Glutamatergic neuron (in vitro differentiated cells): Measurements from ENCODE around the gene ZNF423. TPM values are rescaled to one million over a fixed set of nuclear protein-coding genes. Genes with fewer than 3 reads are reported as not detected.
A peak's percentile ranks its signal among the peaks of the same experiment; 100 is the strongest.
"Not testable (repeated sequence)": the region's sequence is repeated elsewhere in the genome, so short reads cannot be mapped to it uniquely, and the experiment has no call there.

Experiments used
- DNase-seq: peaks from one replicate; pipeline ENCODE4 v3.0.0; 2022
- H3K27ac Mint-ChIP-seq: one replicate; pipeline ENCODE4 v1.8.0; 2020; ENCODE audit warnings: mild to moderate bottlenecking, mixed read lengths, inconsistent platforms; ENCODE audit not compliant: unreplicated experiment
- H3K27me3 Mint-ChIP-seq: one replicate; pipeline ENCODE4 v1.8.0; 2020; ENCODE audit warnings: mild to moderate bottlenecking, moderate library complexity, mixed read lengths, inconsistent platforms; ENCODE audit not compliant: unreplicated experiment
- H3K36me3 Mint-ChIP-seq: one replicate; pipeline ENCODE4 v1.8.0; 2020; ENCODE audit warnings: mild to moderate bottlenecking, mixed read lengths, inconsistent platforms; ENCODE audit not compliant: unreplicated experiment
- H3K4me1 Mint-ChIP-seq: one replicate; pipeline ENCODE4 v1.8.0; 2020; ENCODE audit warnings: mild to moderate bottlenecking, low read depth, mixed read lengths, inconsistent platforms; ENCODE audit not compliant: unreplicated experiment
- H3K4me3 Mint-ChIP-seq: one replicate; pipeline ENCODE4 v1.8.0; 2020; ENCODE audit warnings: mild to moderate bottlenecking, mixed read lengths, inconsistent platforms; ENCODE audit not compliant: unreplicated experiment
- H3K9me3 Mint-ChIP-seq: one replicate; pipeline ENCODE4 v1.8.0; 2020; ENCODE audit warnings: mild to moderate bottlenecking, moderate library complexity, mixed read lengths, inconsistent platforms; ENCODE audit not compliant: unreplicated experiment
- total RNA-seq: library from RNA; stranded (reverse); fragmentation: NEBNext Ultra II Directional; extraction: Animal tissue kit (Norgen Biotek cat#: 25700); gene quantifications from one replicate; pipeline ENCODE4 v1.2.1, GENCODE V29; 2021; ENCODE audit not compliant: unreplicated experiment
- TF ChIP-seq, protein P1 (sequence below): fragments of 200-600 bp; sonication (generic); IDR thresholded peaks from one replicate; pipeline ENCODE4 v1.5.0; 2021; ENCODE audit not compliant: partially characterized antibody, unreplicated experiment

ZNF423 gene
- total RNA-seq, 1 donor from 2014 or later: 149 TPM

DNA sequence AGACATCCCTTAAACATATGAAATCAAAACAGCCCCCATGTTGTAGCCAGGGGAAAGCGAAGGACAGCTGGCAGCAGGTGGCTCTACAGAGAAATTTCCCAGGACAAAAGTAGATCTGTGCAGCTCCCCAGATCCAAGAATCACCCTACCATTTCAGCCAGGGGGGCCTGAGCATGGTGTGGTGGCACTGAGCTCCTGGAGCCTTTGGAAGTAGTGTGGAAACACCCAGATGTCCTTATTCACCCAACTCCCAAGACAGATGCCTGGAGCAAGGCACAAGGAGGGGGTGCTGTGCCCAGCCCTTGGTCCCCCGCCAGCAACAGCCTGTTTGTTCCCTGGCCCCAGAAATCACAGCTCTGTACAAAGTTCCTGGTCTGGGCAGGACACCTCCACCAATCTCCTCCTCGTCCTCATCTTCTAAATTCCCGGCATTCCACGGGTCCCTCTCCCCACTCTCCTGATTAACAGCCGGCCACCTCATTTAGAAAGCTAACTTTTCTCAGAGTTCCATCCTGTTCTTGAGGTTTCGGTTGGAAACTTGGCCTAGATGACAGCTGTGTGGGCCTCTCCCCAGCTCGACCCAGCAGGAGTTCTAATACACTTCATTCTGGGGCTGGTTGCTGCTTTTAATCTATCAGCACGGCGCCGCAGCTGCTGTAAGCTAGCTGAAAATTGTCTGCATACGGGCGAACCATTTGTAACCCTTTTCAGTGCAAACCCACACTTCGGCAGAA lies 291.2 kb downstream of the ZNF423 start:
- no peak for DNase-seq
- Mint-ChIP-seq H3K36me3 (peaks cover 10% of the 10 kb centered on the region), H3K27ac (peak overlapping the region; percentile 77), H3K9me3 (peaks cover 27% of the 10 kb centered on the region), H3K27me3 (peaks cover 23% of the 10 kb centered on the region), H3K4me3 (peak overlapping the region; percentile 69), H3K4me1 (peaks cover 42% of the 10 kb centered on the region)
- TF ChIP-seq, protein P1, sequence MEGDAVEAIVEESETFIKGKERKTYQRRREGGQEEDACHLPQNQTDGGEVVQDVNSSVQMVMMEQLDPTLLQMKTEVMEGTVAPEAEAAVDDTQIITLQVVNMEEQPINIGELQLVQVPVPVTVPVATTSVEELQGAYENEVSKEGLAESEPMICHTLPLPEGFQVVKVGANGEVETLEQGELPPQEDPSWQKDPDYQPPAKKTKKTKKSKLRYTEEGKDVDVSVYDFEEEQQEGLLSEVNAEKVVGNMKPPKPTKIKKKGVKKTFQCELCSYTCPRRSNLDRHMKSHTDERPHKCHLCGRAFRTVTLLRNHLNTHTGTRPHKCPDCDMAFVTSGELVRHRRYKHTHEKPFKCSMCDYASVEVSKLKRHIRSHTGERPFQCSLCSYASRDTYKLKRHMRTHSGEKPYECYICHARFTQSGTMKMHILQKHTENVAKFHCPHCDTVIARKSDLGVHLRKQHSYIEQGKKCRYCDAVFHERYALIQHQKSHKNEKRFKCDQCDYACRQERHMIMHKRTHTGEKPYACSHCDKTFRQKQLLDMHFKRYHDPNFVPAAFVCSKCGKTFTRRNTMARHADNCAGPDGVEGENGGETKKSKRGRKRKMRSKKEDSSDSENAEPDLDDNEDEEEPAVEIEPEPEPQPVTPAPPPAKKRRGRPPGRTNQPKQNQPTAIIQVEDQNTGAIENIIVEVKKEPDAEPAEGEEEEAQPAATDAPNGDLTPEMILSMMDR: no peak

DNA sequence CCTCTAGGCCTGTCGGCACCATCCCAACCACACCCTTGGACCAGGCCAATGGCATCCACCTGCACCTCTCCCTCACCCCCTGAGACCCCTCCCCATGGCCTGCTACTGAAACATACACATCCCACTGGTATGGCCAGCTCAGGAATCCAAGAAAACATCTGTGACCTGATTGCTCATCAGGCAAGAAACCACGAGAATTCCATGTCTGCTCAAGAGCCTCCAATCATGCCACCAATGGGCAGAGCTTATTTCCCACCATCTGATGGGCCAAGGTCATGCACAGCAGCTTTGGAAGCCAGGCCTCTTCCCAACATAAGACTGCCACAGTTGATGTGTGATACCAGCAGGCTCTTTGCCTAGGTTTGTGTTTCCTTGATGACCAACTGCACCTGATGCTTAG lies 292.2 kb downstream of the ZNF423 start:
- no peak overlapping the region for H3K4me3 Mint-ChIP-seq
- peaks cover 10% of the 10 kb centered on the region for H3K36me3 Mint-ChIP-seq
- peaks cover 23% of the 10 kb centered on the region for H3K27me3 Mint-ChIP-seq
- DNase-seq: no peak
- H3K27ac Mint-ChIP-seq: no peak overlapping the region
- H3K4me1 Mint-ChIP-seq: peaks cover 47% of the 10 kb centered on the region
- TF ChIP-seq, protein P1: no peak
- peaks cover 25% of the 10 kb centered on the region for H3K9me3 Mint-ChIP-seq

DNA sequence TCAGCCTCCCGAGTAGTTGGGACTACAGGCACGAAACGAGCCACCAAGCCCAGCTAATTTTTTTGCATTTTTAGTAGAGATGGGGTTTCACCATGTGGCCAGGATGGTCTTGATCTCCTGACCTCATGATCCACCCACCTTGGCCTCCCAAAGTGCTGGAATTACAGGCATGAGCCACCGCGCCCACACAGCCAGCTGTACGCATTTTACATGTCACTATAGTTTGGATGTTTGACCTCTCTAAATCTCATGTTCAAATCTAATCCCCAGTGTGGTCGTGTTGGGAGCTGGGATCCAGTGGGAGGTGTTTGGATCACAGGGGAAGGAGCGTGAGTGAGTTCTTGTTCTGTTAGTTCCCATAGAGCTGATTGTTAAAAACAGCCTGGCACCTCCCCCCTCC lies 293.0 kb downstream of the ZNF423 start:
- Mint-ChIP-seq H3K4me1 (peaks cover 54% of the 10 kb centered on the region), H3K27me3 (peaks cover 21% of the 10 kb centered on the region), H3K9me3 (peaks cover 25% of the 10 kb centered on the region)
- H3K27ac Mint-ChIP-seq, H3K4me3 Mint-ChIP-seq, DNase-seq, H3K36me3 Mint-ChIP-seq: not testable (repeated sequence)

DNA sequence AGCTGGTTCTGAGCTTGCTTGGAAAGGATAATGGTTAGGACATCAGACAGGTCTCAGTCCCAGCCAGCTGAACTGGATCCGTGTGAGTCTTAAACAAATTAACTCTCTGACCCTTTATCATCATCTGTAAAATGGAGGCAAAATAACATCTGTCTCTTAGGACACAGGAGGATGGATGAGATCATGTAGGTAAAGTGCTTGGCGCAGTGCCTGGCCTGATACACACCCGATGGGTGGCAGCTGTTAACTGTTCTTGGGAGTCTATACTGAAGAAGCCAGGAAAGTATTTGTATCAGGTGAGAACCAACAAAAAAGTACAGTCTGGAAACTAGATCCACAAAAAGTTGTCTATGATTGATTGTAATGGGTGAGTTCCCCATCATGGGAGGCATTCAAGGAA lies 293.7 kb downstream of the ZNF423 start:
- no peak for DNase-seq
- no peak overlapping the region for H3K4me3 Mint-ChIP-seq
- peak overlapping the region; percentile 18 for H3K27ac Mint-ChIP-seq
- H3K9me3 Mint-ChIP-seq: peaks cover 23% of the 10 kb centered on the region
- peaks cover 18% of the 10 kb centered on the region for H3K27me3 Mint-ChIP-seq
- peaks cover 56% of the 10 kb centered on the region for H3K4me1 Mint-ChIP-seq
- TF ChIP-seq, protein P1: no peak
- H3K36me3 Mint-ChIP-seq: peaks cover 6% of the 10 kb centered on the region

DNA sequence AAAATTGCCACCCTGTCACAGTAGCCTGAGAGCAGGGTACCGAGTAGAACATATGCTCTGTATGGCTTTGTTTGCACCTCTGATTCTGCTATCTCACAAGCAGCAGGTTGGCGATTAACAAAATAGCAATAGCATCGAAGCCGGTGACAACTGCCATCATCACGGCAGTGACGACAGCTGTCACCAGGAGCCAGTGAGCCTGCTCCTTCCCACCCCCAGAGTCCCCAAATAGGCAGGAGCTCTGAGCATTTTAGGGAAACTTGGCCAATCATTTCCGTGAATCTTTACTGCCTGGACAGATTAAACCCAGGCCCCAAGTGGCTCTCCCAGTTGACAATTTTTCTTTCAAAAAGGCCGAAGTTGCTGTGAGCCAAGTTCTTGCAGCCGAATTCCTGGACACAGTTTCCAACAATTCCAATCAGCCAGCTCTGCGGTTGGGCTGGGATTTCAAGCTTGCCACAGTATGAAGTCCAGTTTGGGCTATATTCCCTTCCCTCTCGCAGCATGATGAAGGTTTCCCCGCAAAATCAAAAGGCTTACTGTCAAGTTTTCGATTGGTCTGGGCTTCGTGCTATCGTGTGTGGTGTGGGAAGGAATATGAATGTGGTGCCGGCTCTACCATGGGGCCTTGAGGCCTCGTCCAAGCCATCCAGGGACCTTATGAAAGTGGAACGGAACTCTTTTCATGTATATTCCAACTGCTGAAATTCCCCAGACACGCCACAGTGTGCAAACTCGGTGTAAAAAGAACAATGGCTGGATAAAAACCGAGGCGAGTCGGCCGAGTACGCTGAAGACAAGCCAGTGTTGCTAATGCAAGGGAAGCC lies 295.7 kb downstream of the ZNF423 start:
- H3K36me3 Mint-ChIP-seq: peaks cover 6% of the 10 kb centered on the region
- no peak overlapping the region for H3K4me3 Mint-ChIP-seq
- H3K27ac Mint-ChIP-seq: peak overlapping the region; percentile 55
- peaks cover 18% of the 10 kb centered on the region for H3K27me3 Mint-ChIP-seq
- TF ChIP-seq, protein P1: no peak
- H3K9me3 Mint-ChIP-seq: peaks cover 24% of the 10 kb centered on the region
- no peak for DNase-seq
- peaks cover 49% of the 10 kb centered on the region for H3K4me1 Mint-ChIP-seq
